Hepatocyte (in vitro differentiated cells): ENCODE data around the gene SLU7.

Experiments
- EZH2phosphoT487 ChIP-seq: fragments of 200-600 bp; sonication (generic); IDR thresholded peaks from one replicate; pipeline ENCODE4 v1.6.1; 2018; ENCODE audit warnings: antibody characterized with exemption, mild to moderate bottlenecking, low read depth, moderate library complexity; ENCODE audit not compliant: unreplicated experiment, severe bottlenecking
- TF ChIP-seq, protein P1 (sequence below): fragments of 200-600 bp; sonication (generic); IDR thresholded peaks from 2 replicates; pipeline ENCODE4 v1.5.1; 2016; ENCODE audit warnings: antibody characterized with exemption, mild to moderate bottlenecking; ENCODE audit not compliant: poor library complexity

- TF ChIP-seq, protein P1, sequence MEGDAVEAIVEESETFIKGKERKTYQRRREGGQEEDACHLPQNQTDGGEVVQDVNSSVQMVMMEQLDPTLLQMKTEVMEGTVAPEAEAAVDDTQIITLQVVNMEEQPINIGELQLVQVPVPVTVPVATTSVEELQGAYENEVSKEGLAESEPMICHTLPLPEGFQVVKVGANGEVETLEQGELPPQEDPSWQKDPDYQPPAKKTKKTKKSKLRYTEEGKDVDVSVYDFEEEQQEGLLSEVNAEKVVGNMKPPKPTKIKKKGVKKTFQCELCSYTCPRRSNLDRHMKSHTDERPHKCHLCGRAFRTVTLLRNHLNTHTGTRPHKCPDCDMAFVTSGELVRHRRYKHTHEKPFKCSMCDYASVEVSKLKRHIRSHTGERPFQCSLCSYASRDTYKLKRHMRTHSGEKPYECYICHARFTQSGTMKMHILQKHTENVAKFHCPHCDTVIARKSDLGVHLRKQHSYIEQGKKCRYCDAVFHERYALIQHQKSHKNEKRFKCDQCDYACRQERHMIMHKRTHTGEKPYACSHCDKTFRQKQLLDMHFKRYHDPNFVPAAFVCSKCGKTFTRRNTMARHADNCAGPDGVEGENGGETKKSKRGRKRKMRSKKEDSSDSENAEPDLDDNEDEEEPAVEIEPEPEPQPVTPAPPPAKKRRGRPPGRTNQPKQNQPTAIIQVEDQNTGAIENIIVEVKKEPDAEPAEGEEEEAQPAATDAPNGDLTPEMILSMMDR: no peak
- no peak for TF ChIP-seq EZH2phosphoT487
Observed at GRCh38 chr5:160452036-160452435, 33.2 kb upstream of the SLU7 start.
